Stimulated activated CD4-positive, alpha-beta T cell treated with anti-CD3 and anti-CD28 coated beads, Interleukin-15, amount 100 ng/mL, for 24 hours (primary cell): ENCODE data around the gene SLC4A9.
"Not testable (repeated sequence)": the region's sequence is repeated elsewhere in the genome, so short reads cannot be mapped to it uniquely, and the experiment has no call there.

ENCODE experiments used
- DNase-seq: peaks from one replicate; pipeline ENCODE4 v3.0.0-alpha.2; 2020

Gene SLC4A9

GRCh38 chr5:140402258-140403074 is 42.5 kb downstream of the SLC4A9 start:
- DNase-seq: peak; percentile 68

GRCh38 chr5:140403613-140404012 is 43.6 kb downstream of the SLC4A9 start:
- no peak for DNase-seq

- DNase-seq: no peak
Measured at GRCh38 chr5:140408750-140409241, 48.8 kb downstream of the SLC4A9 start.

- DNase-seq: no peak
Measured at GRCh38 chr5:140413230-140413629, 53.2 kb downstream of the SLC4A9 start.

- DNase-seq: no peak
Measured at GRCh38 chr5:140417235-140417634, 57.2 kb downstream of the SLC4A9 start.

- no peak for DNase-seq
Measured at GRCh38 chr5:140418862-140419520, 59.0 kb downstream of the SLC4A9 start.

- no peak for DNase-seq
Measured at GRCh38 chr5:140420226-140420570, 60.2 kb downstream of the SLC4A9 start.

GRCh38 chr5:140420665-140421361 is 60.8 kb downstream of the SLC4A9 start:
- no peak for DNase-seq

GRCh38 chr5:140421375-140421774 is 61.4 kb downstream of the SLC4A9 start:
- not testable (repeated sequence) for DNase-seq

GRCh38 chr5:140423609-140424008 is 63.6 kb downstream of the SLC4A9 start:
- DNase-seq: no peak

GRCh38 chr5:140424135-140424534 is 64.1 kb downstream of the SLC4A9 start:
- no peak for DNase-seq
